WTC11 (cell line): ENCODE data around the gene MPV17L. TPM values are rescaled to one million over a fixed set of nuclear protein-coding genes. Genes with fewer than 3 reads are reported as not detected.
"Not testable (repeated sequence)": the region's sequence is repeated elsewhere in the genome, so short reads cannot be mapped to it uniquely, and the experiment has no call there.

Source experiments
- ATAC-seq: fragments of 200-7000 bp; cut with Tn5 transposase; 2 replicates; pipeline ENCODE4 v1.10.0; 2021; ENCODE audit warnings: mild to moderate bottlenecking, moderate library complexity
- CTCF ChIA-PET: fragments of 300-600 bp; sonication (Branson Sonifier 250); formaldehyde crosslinking; loops from one replicate; lab custom pipeline; 2021; ENCODE audit warnings: antibody characterized with exemption; lab: Charles Lee
- POLR2A ChIA-PET: fragments of 350-600 bp; sonication (Branson Sonifier 250); formaldehyde crosslinking; loops from one replicate; lab custom pipeline; 2021; ENCODE audit warnings: antibody characterized with exemption; lab: Charles Lee
- DNase-seq: peaks from one replicate; pipeline ENCODE4 v3.0.0; 2021; ENCODE audit warnings: low spot score
- H3K27ac Mint-ChIP-seq: 2 replicates; pipeline ENCODE4 v1.8.0; 2021; ENCODE audit warnings: mixed read lengths
- H3K27me3 Mint-ChIP-seq: 2 replicates; pipeline ENCODE4 v1.8.0; 2021; ENCODE audit warnings: low read depth, mild to moderate bottlenecking, moderate library complexity, mixed read lengths
- H3K36me3 Mint-ChIP-seq: 2 replicates; pipeline ENCODE4 v1.8.0; 2021; ENCODE audit warnings: mixed read lengths
- H3K4me1 Mint-ChIP-seq: 2 replicates; pipeline ENCODE4 v1.8.0; 2022; ENCODE audit warnings: mixed read lengths
- H3K4me3 Mint-ChIP-seq: 2 replicates; pipeline ENCODE4 v1.8.0; 2021; ENCODE audit warnings: mild to moderate bottlenecking, moderate library complexity, mixed read lengths
- H3K9me3 Mint-ChIP-seq: 2 replicates; pipeline ENCODE4 v1.8.0; 2021; ENCODE audit warnings: mixed read lengths
- AFF4 ChIP-seq: sonication (generic); formaldehyde crosslinking; IDR thresholded peaks from 2 replicates; pipeline ENCODE4 v1.8.1; 2023; ENCODE audit warnings: mild to moderate bottlenecking, missing genetic modification reagents, borderline replicate concordance
- CDX4 ChIP-seq: fragments of 250-450 bp; sonication (Bioruptor Pico); IDR thresholded peaks from 2 replicates; pipeline ENCODE4 v1.9.0; 2021; ENCODE audit warnings: moderate library complexity, mild to moderate bottlenecking, inconsistent platforms, borderline replicate concordance
- FOXJ3 ChIP-seq: sonication (generic); formaldehyde crosslinking; IDR thresholded peaks from 2 replicates; pipeline ENCODE4 v1.9.0; 2021; ENCODE audit warnings: missing genetic modification reagents, mild to moderate bottlenecking, borderline replicate concordance
- FOXK1 ChIP-seq: sonication (generic); formaldehyde crosslinking; IDR thresholded peaks from 2 replicates; pipeline ENCODE4 v1.8.0; 2022; ENCODE audit warnings: mild to moderate bottlenecking, moderate library complexity, missing genetic modification reagents
- FOXP1 ChIP-seq: sonication (generic); formaldehyde crosslinking; IDR thresholded peaks from 2 replicates; pipeline ENCODE4 v1.8.0; 2022; ENCODE audit warnings: missing genetic modification reagents, mild to moderate bottlenecking, moderate library complexity, borderline replicate concordance
- GRHL2 ChIP-seq: fragments of 250-450 bp; sonication (Bioruptor Pico); IDR thresholded peaks from 2 replicates; pipeline ENCODE4 v1.8.0; 2022; ENCODE audit warnings: mild to moderate bottlenecking, moderate library complexity; ENCODE audit not compliant: insufficient replicate concordance, severe bottlenecking
- IRF2 ChIP-seq: sonication (generic); formaldehyde crosslinking; IDR thresholded peaks from 2 replicates; pipeline ENCODE4 v1.8.0; 2022; ENCODE audit warnings: low read depth, missing genetic modification reagents, borderline replicate concordance
- MAX ChIP-seq: sonication (generic); formaldehyde crosslinking; IDR thresholded peaks from 2 replicates; pipeline ENCODE4 v1.8.0; 2022; ENCODE audit warnings: mild to moderate bottlenecking, missing genetic modification reagents
- NR2C2 ChIP-seq: sonication (generic); formaldehyde crosslinking; IDR thresholded peaks from 2 replicates; pipeline ENCODE4 v1.8.0; 2022; ENCODE audit warnings: mild to moderate bottlenecking, missing genetic modification reagents
- STAT6 ChIP-seq: sonication (generic); formaldehyde crosslinking; conservative IDR thresholded peaks from 2 replicates; pipeline ENCODE4 v1.8.1; 2023; ENCODE audit warnings: mild to moderate bottlenecking, low read depth, missing genetic modification reagents, moderate library complexity
- ZMAT4 ChIP-seq: fragments of 250-450 bp; sonication (Bioruptor Pico); IDR thresholded peaks from 2 replicates; pipeline ENCODE4 v1.9.0; 2021; ENCODE audit warnings: mild to moderate bottlenecking
- ZNF121 ChIP-seq: sonication (generic); formaldehyde crosslinking; IDR thresholded peaks from 2 replicates; pipeline ENCODE4 v1.8.0; 2023; ENCODE audit warnings: missing genetic modification reagents
- ZNF232 ChIP-seq: sonication (generic); formaldehyde crosslinking; IDR thresholded peaks from 2 replicates; pipeline ENCODE4 v1.8.0; 2022; ENCODE audit warnings: mild to moderate bottlenecking, missing genetic modification reagents
- ZNF263 ChIP-seq: sonication (generic); formaldehyde crosslinking; IDR thresholded peaks from 2 replicates; pipeline ENCODE4 v1.8.1; 2022; ENCODE audit warnings: low read depth, mild to moderate bottlenecking, moderate library complexity, missing genetic modification reagents
- ZNF396 ChIP-seq: fragments of 250-450 bp; sonication (Bioruptor Pico); IDR thresholded peaks from 2 replicates; pipeline ENCODE4 v1.8.0; 2021; ENCODE audit warnings: mild to moderate bottlenecking, moderate library complexity, borderline replicate concordance
- ZNF416 ChIP-seq: fragments of 250-450 bp; sonication (Bioruptor Pico); IDR thresholded peaks from 2 replicates; pipeline ENCODE4 v1.9.0; 2021; ENCODE audit warnings: mild to moderate bottlenecking, inconsistent platforms
- ZNF423 ChIP-seq: fragments of 250-450 bp; sonication (Bioruptor Pico); IDR thresholded peaks from 2 replicates; pipeline ENCODE4 v2.1.2; 2022; ENCODE audit warnings: mild to moderate bottlenecking, moderate library complexity
- total RNA-seq: library from RNA; stranded (reverse); gene quantifications from 3 replicates; pipeline ENCODE4 v1.2.3, GENCODE V29; 2021
- TF ChIP-seq, protein P1 (sequence below): sonication (generic); formaldehyde crosslinking; conservative IDR thresholded peaks from 2 replicates; pipeline ENCODE4 v1.8.1; 2022; ENCODE audit warnings: mild to moderate bottlenecking, missing genetic modification reagents

MPV17L gene
- total RNA-seq, 1 experiment from 2014 or later: 5.4 TPM

DNA sequence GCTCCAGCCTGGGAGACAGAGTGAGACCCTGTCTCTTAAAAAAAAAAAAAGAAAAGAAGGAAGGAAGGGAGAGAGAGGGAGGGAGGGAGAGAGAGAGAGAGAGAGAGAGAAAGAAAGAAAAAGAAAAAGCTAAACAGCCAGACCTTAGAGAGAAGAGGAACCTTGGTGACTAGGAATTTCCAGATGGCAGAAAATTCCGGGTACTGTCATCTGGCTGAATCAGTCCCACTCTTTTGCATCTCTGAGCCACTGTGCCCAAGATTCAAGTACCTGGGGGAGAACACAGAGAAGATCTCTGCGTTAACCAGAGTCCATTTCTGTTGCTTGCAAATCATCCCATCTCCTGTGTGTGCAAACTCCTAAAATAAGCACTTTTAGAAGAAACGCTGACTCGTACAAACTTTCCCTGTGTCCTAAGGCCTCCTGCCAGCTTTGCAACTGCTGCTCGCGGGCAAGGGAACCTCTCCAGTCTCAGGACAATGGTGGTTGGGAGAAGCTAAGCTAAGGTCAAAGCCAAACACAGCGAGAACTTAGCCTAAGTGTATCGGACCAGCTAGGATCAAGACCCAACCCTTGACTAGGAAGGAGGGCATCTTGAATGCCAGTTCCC lies 56.8 kb downstream of the MPV17L start:
- Mint-ChIP-seq H3K4me3 (no peak overlapping the region), H3K4me1 (no peaks in the 10 kb centered on the region), H3K27ac (no peak overlapping the region), H3K9me3 (no peaks in the 10 kb centered on the region), H3K36me3 (no peaks in the 10 kb centered on the region), H3K27me3 (no peaks in the 10 kb centered on the region)
- DNase-seq (no peak), ATAC-seq (no peak)
- ChIA-PET CTCF (interaction anchor here (0.6 kb wide), 3 partner anchors 49 to 90 kb away, joined by 3 to 7 read pairs (median 4); no protein-coding TSS in a partner anchor), POLR2A (no interaction called here)
- no peak for TF ChIP-seq AFF4 (CRISPR knock-in tag)
- no peak for TF ChIP-seq GRHL2 (CRISPR knock-in tag)
- TF ChIP-seq ZNF423: no peak
- no peak for TF ChIP-seq CDX4 (CRISPR knock-in tag)
- TF ChIP-seq FOXJ3 (CRISPR knock-in tag): no peak
- no peak for TF ChIP-seq FOXP1 (CRISPR knock-in tag)
- no peak for TF ChIP-seq NR2C2 (CRISPR knock-in tag)

DNA sequence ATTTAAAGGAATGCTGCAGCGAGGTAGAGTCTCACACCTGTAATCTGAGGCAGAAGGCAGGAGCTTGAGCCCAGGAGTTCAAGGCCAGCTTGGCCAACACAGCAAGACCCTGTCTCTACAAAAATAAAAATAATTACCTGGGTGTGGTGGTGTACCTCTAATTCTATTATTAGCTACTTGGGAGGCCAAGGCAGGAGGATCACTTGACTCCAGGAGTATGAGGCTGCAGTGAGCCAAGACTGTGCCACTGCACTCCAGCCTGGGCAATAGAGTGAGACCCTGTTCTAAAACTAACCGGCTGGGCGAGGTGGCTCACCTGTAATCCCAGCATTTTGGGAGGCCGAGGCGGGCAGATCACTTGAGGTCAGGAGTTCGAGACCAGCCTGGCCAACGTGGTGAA lies 57.7 kb downstream of the MPV17L start:
- not testable (repeated sequence) for H3K4me1 Mint-ChIP-seq, H3K27ac Mint-ChIP-seq

GRCh38 chr16:15454933-15455332 lies 59.4 kb downstream of the MPV17L start:
- DNase-seq, H3K36me3 Mint-ChIP-seq, H3K9me3 Mint-ChIP-seq, H3K27me3 Mint-ChIP-seq, H3K4me3 Mint-ChIP-seq, H3K4me1 Mint-ChIP-seq, ATAC-seq, H3K27ac Mint-ChIP-seq, POLR2A ChIA-PET: not testable (repeated sequence)
- CTCF ChIA-PET: interaction anchor here (0.7 kb wide), 1 partner anchor 96 kb away, joined by 4 read pairs; no protein-coding TSS in a partner anchor

More for the DNA sequence above, 57.7 kb downstream of the MPV17L start:
- ATAC-seq, POLR2A ChIA-PET, H3K4me3 Mint-ChIP-seq, DNase-seq, H3K9me3 Mint-ChIP-seq, H3K36me3 Mint-ChIP-seq, CTCF ChIA-PET, H3K27me3 Mint-ChIP-seq: not testable (repeated sequence)

DNA sequence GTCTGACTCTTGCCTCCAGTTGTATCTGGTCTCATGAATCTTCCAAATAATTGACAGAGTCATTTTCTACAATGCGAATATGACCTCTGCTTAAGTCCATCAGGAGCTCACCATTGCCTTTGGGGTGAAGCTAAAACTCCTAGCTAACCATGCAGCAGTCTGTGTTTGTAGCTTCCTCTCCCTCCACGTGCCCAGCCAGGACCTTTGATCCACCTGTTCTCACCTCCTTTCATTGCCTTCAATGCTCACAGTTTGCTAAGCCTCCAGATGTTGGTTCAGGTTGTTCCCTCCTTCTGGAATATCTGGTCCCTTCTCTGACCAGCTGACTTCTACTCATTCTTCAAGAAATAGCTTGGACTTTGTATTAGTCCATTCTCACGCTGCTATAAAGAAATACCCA lies 61.8 kb downstream of the MPV17L start:
- ChIA-PET CTCF (no interaction called here), POLR2A (no interaction called here)
- H3K36me3 Mint-ChIP-seq: no peaks in the 10 kb centered on the region
- H3K27ac Mint-ChIP-seq: no peak overlapping the region
- H3K4me3 Mint-ChIP-seq: no peak overlapping the region
- H3K9me3 Mint-ChIP-seq: no peaks in the 10 kb centered on the region
- ATAC-seq: no peak
- peaks cover 2% of the 10 kb centered on the region; the same call in 1 of the 2 replicates for H3K27me3 Mint-ChIP-seq
- DNase-seq: no peak
- H3K4me1 Mint-ChIP-seq: no peaks in the 10 kb centered on the region
- no peak for TF ChIP-seq ZNF396 (CRISPR knock-in tag)

DNA sequence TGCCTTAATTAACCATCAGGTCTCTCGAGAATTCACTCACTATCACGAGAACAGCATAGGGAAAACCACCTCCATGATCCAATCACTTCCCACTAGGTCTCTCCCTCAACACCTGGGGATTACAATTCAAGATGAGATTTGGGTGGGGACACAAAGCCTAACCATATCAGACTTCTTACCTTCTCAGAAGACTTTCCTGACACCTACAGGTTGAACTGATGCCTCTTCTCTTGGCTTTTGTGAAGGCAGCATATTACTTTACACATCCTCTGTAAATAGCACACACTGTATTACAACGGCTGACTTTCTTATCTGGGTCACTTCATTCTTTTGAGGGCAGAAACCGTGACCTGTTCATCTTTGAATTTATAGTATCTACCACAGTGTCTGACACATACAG lies 62.4 kb downstream of the MPV17L start:
- ATAC-seq (no peak), DNase-seq (no peak)
- TF ChIP-seq ZNF121 (CRISPR knock-in tag) (no peak), STAT6 (CRISPR knock-in tag) (no peak), ZNF416 (CRISPR knock-in tag) (no peak), ZNF263 (no peak), ZNF232 (CRISPR knock-in tag) (no peak), FOXK1 (CRISPR knock-in tag) (no peak), MAX (CRISPR knock-in tag) (no peak), ZMAT4 (CRISPR knock-in tag) (no peak), IRF2 (CRISPR knock-in tag) (no peak)
- TF ChIP-seq, protein P1, sequence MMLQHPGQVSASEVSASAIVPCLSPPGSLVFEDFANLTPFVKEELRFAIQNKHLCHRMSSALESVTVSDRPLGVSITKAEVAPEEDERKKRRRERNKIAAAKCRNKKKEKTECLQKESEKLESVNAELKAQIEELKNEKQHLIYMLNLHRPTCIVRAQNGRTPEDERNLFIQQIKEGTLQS (CRISPR knock-in tag): no peak
- Mint-ChIP-seq H3K9me3 (no peaks in the 10 kb centered on the region), H3K27me3 (peaks cover 2% of the 10 kb centered on the region; the same call in 1 of the 2 replicates), H3K4me1 (no peaks in the 10 kb centered on the region), H3K27ac (no peak overlapping the region), H3K4me3 (no peak overlapping the region), H3K36me3 (no peaks in the 10 kb centered on the region)
- ChIA-PET POLR2A (no interaction called here), CTCF (no interaction called here)
